Nephron progenitor cell (in vitro differentiated cells): Measurements from ENCODE around the gene BBC3.
A peak's percentile ranks its signal among the peaks of the same experiment; 100 is the strongest.

Source experiments
- DNase-seq: peaks from one replicate; pipeline ENCODE4 v3.0.0; 2021
- H3K27ac Mint-ChIP-seq: 2 replicates; pipeline ENCODE4 v1.8.0; 2021; ENCODE audit warnings: mild to moderate bottlenecking, moderate library complexity, mixed read lengths
- H3K27me3 Mint-ChIP-seq: 2 replicates; pipeline ENCODE4 v1.8.0; 2021; ENCODE audit warnings: mild to moderate bottlenecking, low read depth, mixed read lengths; ENCODE audit not compliant: poor library complexity
- H3K36me3 Mint-ChIP-seq: 2 replicates; pipeline ENCODE4 v1.8.0; 2021; ENCODE audit warnings: low read depth, mixed read lengths
- H3K4me1 Mint-ChIP-seq: 2 replicates; pipeline ENCODE4 v1.8.0; 2021; ENCODE audit warnings: mixed read lengths
- H3K4me3 Mint-ChIP-seq: 2 replicates; pipeline ENCODE4 v1.8.0; 2021; ENCODE audit warnings: mild to moderate bottlenecking, moderate library complexity, mixed read lengths
- H3K9me3 Mint-ChIP-seq: 2 replicates; pipeline ENCODE4 v1.8.0; 2021; ENCODE audit warnings: mild to moderate bottlenecking, moderate library complexity, mixed read lengths
- CTCF ChIP-seq: fragments of 200-600 bp; sonication (generic); IDR thresholded peaks from 2 replicates; pipeline ENCODE4 v1.5.0; 2021; ENCODE audit warnings: antibody characterized with exemption

BBC3 gene

DNA sequence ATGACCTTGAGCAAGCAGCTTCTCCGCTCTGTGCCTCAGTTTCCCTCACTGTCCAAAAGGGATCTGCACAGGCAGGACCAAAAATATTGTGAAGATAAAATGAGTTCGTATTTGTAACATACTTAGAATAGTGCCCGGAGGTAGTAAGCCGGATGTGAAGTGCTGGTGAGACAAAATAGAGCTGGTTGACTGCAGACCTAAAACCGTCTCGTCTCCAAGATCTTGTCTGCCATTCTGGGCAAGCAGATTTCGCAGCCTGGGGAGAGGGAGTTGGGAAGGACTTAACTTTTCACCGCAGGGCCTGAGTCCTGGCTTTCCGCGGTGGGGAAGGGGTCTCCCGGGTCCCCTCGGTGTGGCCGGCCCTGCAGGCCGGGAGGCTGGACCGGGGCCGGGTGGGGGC is 8.2 kb upstream of the BBC3 start:
- Mint-ChIP-seq H3K27me3 (peaks cover 33% of the 10 kb centered on the region), H3K4me1 (peaks cover 7% of the 10 kb centered on the region), H3K27ac (no peak overlapping the region), H3K4me3 (peak overlapping the region; percentile 78), H3K36me3 (no peaks in the 10 kb centered on the region), H3K9me3 (no peaks in the 10 kb centered on the region)
- no peak for DNase-seq
- TF ChIP-seq CTCF: no peak

- no peak overlapping the region for H3K4me3 Mint-ChIP-seq
- peaks cover 26% of the 10 kb centered on the region for H3K4me1 Mint-ChIP-seq
- H3K27ac Mint-ChIP-seq: peak overlapping the region; percentile 62
- H3K27me3 Mint-ChIP-seq: peaks cover 40% of the 10 kb centered on the region
- TF ChIP-seq CTCF: no peak
- no peak for DNase-seq
- H3K9me3 Mint-ChIP-seq: no peaks in the 10 kb centered on the region
- no peaks in the 10 kb centered on the region for H3K36me3 Mint-ChIP-seq
These were observed 5.2 kb upstream of the BBC3 start for GRCh38 chr19:47236072-47236675.

GRCh38 chr19:47232422-47233211 is 1.6 kb upstream of the BBC3 start:
- TF ChIP-seq CTCF: no peak
- Mint-ChIP-seq H3K4me1 (peaks cover 19% of the 10 kb centered on the region), H3K9me3 (no peaks in the 10 kb centered on the region), H3K27me3 (peaks cover 22% of the 10 kb centered on the region), H3K4me3 (peak overlapping the region; percentile 80), H3K36me3 (no peaks in the 10 kb centered on the region), H3K27ac (peak overlapping the region; percentile 62)
- DNase-seq: no peak

DNA sequence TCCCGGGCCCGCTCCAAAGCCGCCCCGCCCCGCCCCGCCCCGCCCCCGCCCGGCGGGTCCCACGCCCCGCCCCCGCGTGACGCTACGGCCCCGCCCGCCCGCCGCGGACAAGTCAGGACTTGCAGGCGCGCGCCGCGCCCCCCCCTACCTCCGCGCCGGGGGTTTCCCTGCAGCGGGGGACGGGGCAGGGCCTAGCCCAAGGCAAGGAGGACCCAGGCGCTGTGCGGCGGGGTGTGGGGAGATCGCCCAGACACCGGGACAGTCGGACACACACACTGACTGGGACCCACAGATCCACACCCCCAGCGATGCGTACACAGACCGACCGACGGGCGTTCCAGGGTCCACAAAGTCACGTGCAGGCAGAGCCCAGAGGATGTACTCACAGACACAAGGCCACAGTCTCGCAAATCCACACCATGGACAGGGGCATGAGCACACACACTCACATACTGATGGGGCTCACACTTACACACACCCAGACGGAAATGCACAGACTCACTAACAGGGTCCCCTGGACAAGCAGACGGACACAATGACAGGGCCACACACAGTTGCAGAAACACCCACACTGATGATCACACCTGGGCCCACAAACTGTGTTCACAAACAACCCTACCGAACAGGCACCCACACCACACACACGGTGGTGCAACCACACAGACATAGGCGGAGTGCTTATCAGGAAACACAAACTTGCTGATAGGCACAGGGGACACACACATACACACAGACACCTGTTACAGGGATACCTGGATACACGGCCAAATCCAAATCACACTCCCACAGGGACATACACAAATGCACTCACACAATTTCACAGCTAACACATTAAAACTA is 436 bp upstream of the BBC3 start:
- Mint-ChIP-seq H3K27ac (peak overlapping the region; percentile 62), H3K4me1 (peaks cover 19% of the 10 kb centered on the region), H3K4me3 (peak overlapping the region; percentile 80), H3K36me3 (no peaks in the 10 kb centered on the region), H3K9me3 (no peaks in the 10 kb centered on the region), H3K27me3 (peaks cover 14% of the 10 kb centered on the region)
- DNase-seq: peak; percentile 93
- TF ChIP-seq CTCF: no peak

- Mint-ChIP-seq H3K27me3 (peaks cover 7% of the 10 kb centered on the region), H3K4me3 (peak overlapping the region; percentile 42), H3K36me3 (peaks cover 5% of the 10 kb centered on the region), H3K4me1 (peaks cover 24% of the 10 kb centered on the region), H3K27ac (no peak overlapping the region), H3K9me3 (no peaks in the 10 kb centered on the region)
- peak; percentile 75 for DNase-seq
- peak; percentile 63 for TF ChIP-seq CTCF
These were observed 712 bp downstream of the BBC3 start for GRCh38 chr19:47230054-47230920.
